Thyroid gland (tissue), 4 donors: ENCODE measurements around the gene ANOS1. TPM values are rescaled to one million over a fixed set of nuclear protein-coding genes. Genes with fewer than 3 reads are reported as not detected.
"Not testable (repeated sequence)": the region's sequence is repeated elsewhere in the genome, so short reads cannot be mapped to it uniquely, and the experiment has no call there.

Experiments used
- DNase-seq, 2 donors: peaks; one replicate each; pipeline ENCODE4 v3.0.0-alpha.2; 2019
- H3K27ac ChIP-seq, 3 donors: fragments of 200-600 bp; sonication (generic); 1 replicate in 2 of 3; 2 replicates in 1 of 3; pipeline ENCODE4 v1.5.1; 2016 to 2019; ENCODE audit warnings: mild to moderate bottlenecking in 1 of 3, moderate library complexity in 1 of 3
- H3K27me3 ChIP-seq: fragments of 200-600 bp; sonication (generic); one replicate; pipeline ENCODE4 v1.5.1; 2019
- H3K36me3 ChIP-seq, 2 donors: fragments of 200-600 bp; sonication (generic); one replicate each; pipeline ENCODE4 v1.5.1; 2016 to 2019
- H3K4me1 ChIP-seq, 2 donors: fragments of 200-600 bp; sonication (generic); one replicate each; pipeline ENCODE4 v1.5.1; 2017 to 2019
- H3K4me3 ChIP-seq, 3 donors: fragments of 200-600 bp; sonication (generic); replicated peaks in 1 of 3; 1 replicate in 2 of 3; 2 replicates in 1 of 3; pipeline ENCODE4 v1.5.1; 2016; ENCODE audit warnings: mild to moderate bottlenecking in 1 of 3
- H3K9me3 ChIP-seq: fragments of 200-600 bp; sonication (generic); one replicate; pipeline ENCODE4 v1.5.1; 2017
- POLR2A ChIP-seq, 2 donors: fragments of 450-650 bp; IDR thresholded peaks; one replicate each; pipeline ENCODE4 v1.6.1; 2017; ENCODE audit warnings: antibody characterized with exemption in 2 of 2, mild to moderate bottlenecking in 2 of 2, moderate library complexity in 1 of 2
- WGBS, 2 donors: methylation state at CpG; one replicate each; pipeline ENCODE4 v1.1.5; 2017; 5-methylcytosine and 5-hydroxymethylcytosine counted together
- intact Hi-C: fragments of 100-400 bp; cut with DNase I; formaldehyde crosslinking; loops from one replicate; pipeline ENCODE4 v1.15.1; 2023
- total RNA-seq, 4 donors: library from RNA; depleted of rRNA; stranded (reverse); fragments of >200 nt; gene quantifications; one replicate each; pipeline ENCODE4 v1.2.3, GENCODE V29; 2016
- TF ChIP-seq, protein P1 (sequence below), 6 experiments: fragments of 200-600 bp in 3 of 6; fragments of 450-650 bp in 3 of 6; sonication (generic) in 3 of 6; IDR thresholded peaks; one replicate each; pipeline ENCODE4 v1.5.1; 2016 to 2019; ENCODE audit warnings: antibody characterized with exemption in 6 of 6, mild to moderate bottlenecking in 2 of 6, inconsistent platforms in 1 of 6, moderate library complexity in 1 of 6

Gene ANOS1, protein sequence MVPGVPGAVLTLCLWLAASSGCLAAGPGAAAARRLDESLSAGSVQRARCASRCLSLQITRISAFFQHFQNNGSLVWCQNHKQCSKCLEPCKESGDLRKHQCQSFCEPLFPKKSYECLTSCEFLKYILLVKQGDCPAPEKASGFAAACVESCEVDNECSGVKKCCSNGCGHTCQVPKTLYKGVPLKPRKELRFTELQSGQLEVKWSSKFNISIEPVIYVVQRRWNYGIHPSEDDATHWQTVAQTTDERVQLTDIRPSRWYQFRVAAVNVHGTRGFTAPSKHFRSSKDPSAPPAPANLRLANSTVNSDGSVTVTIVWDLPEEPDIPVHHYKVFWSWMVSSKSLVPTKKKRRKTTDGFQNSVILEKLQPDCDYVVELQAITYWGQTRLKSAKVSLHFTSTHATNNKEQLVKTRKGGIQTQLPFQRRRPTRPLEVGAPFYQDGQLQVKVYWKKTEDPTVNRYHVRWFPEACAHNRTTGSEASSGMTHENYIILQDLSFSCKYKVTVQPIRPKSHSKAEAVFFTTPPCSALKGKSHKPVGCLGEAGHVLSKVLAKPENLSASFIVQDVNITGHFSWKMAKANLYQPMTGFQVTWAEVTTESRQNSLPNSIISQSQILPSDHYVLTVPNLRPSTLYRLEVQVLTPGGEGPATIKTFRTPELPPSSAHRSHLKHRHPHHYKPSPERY
- total RNA-seq = 10 to 100 TPM; 19.3 to 57.3 (median 32.0) TPM

DNA sequence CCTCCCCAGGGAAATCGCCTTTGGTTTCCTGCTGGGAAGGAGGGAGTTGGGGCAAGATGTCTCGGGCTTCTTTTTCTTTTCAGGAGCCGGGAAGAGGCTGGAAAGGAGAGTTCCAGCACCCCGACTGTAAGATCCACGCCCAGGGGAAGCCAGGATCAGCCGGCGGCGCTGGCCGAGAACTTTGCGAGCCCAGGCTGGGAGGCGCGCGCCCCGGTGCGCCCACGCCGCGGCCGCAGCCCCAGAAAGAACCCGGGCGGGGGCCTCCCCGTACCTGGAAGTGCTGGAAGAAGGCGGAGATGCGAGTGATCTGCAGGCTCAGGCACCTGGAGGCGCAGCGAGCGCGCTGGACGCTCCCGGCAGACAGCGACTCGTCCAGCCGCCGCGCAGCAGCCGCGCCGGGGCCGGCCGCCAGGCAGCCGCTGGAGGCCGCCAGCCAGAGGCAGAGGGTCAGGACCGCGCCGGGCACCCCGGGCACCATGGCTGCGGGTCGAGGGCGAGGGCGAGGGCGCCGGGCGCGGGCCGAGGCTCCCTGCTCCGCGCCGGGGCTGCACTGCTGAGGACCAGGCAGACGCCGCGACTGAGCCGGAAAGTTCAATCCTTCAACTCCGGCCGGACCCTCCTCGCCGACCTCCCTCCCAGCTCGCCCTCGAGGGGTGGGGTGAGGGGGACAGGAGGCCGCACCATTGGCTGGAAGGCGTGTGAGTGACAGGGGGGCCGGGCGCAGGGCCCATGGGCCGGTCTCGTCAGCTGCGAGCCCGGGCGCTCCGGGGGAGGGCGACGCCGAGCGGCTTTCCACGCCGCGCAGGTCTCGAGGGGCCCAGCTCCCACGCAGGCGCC lies at the start of gene ANOS1:
TSS of gene ANOS1 (minus strand) at position 579 of the 837 bp plus-strand sequence. CDS start at position 478, 101 bp downstream.
- Histone ChIP-seq H3K27ac (peak within 1 kb of the TSS; percentile 30 to 67 (median 66)), H3K27me3 (no peaks in the 10 kb centered on the region), H3K36me3 (no peaks in the 10 kb centered on the region), H3K4me3 (peak within 1 kb of the TSS; percentile 20 to 57 (median 35)), H3K9me3 (no peaks in the 10 kb centered on the region), H3K4me1 (peaks cover 0 to 2% of the 10 kb centered on the region in 2 donors)
- WGBS, 2 donors = 0% methylated on average over 1 to 11 of the region's 88 CpGs
- peak; percentile 86 to 89 for DNase-seq
- intact Hi-C loops = no loop called here
- TF ChIP-seq, protein P1, sequence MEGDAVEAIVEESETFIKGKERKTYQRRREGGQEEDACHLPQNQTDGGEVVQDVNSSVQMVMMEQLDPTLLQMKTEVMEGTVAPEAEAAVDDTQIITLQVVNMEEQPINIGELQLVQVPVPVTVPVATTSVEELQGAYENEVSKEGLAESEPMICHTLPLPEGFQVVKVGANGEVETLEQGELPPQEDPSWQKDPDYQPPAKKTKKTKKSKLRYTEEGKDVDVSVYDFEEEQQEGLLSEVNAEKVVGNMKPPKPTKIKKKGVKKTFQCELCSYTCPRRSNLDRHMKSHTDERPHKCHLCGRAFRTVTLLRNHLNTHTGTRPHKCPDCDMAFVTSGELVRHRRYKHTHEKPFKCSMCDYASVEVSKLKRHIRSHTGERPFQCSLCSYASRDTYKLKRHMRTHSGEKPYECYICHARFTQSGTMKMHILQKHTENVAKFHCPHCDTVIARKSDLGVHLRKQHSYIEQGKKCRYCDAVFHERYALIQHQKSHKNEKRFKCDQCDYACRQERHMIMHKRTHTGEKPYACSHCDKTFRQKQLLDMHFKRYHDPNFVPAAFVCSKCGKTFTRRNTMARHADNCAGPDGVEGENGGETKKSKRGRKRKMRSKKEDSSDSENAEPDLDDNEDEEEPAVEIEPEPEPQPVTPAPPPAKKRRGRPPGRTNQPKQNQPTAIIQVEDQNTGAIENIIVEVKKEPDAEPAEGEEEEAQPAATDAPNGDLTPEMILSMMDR (IDR thresholded peaks at IDR 0.05) = peak in 1 of 6 experiments; percentile 13
- TF ChIP-seq POLR2A (IDR thresholded peaks at IDR 0.05) = peak in 1 of 2 donors; percentile 91

- no peak for DNase-seq
- no peaks in the 10 kb centered on the region for H3K9me3 ChIP-seq
- H3K27ac ChIP-seq = no peak overlapping the region
- 33 to 43% methylated on average over 1 to 3 of the region's 5 CpGs for WGBS, 2 donors
- TF ChIP-seq POLR2A (IDR thresholded peaks at IDR 0.05) = no peak
- TF ChIP-seq, protein P1 (IDR thresholded peaks at IDR 0.05) = no peak
- H3K36me3 ChIP-seq = no peaks in the 10 kb centered on the region
- H3K4me3 ChIP-seq = no peak overlapping the region
- H3K27me3 ChIP-seq = no peaks in the 10 kb centered on the region
- no peaks in the 10 kb centered on the region for H3K4me1 ChIP-seq
- intact Hi-C loops = no loop called here
These were observed 41.2 kb upstream of the ANOS1 start for GRCh38 chrX:8773117-8773516.

GRCh38 chrX:8760021-8760420 lies 28.1 kb upstream of the ANOS1 start:
- H3K4me3 ChIP-seq = no peak overlapping the region
- DNase-seq = no peak
- no peak overlapping the region for H3K27ac ChIP-seq
- H3K9me3 ChIP-seq = no peaks in the 10 kb centered on the region
- WGBS, 2 donors = 96 to 97% methylated on average over 2 of the region's 2 CpGs
- H3K4me1 ChIP-seq = no peaks in the 10 kb centered on the region
- H3K36me3 ChIP-seq = no peaks in the 10 kb centered on the region
- H3K27me3 ChIP-seq = no peaks in the 10 kb centered on the region
- intact Hi-C loops = no loop called here
- no peak for TF ChIP-seq POLR2A (IDR thresholded peaks at IDR 0.05)
- TF ChIP-seq, protein P1 (IDR thresholded peaks at IDR 0.05) = no peak

GRCh38 chrX:8758706-8759105 lies 26.8 kb upstream of the ANOS1 start:
- H3K36me3 ChIP-seq, H3K27me3 ChIP-seq, H3K4me1 ChIP-seq, DNase-seq, H3K4me3 ChIP-seq, H3K27ac ChIP-seq, H3K9me3 ChIP-seq: not testable (repeated sequence)
- intact Hi-C loops = loop anchor here (10.0 kb wide), 1 partner anchor 56 kb away; no protein-coding TSS in a partner anchor
- 24 to 64% methylated on average over 5 of the region's 5 CpGs for WGBS, 2 donors

- 82 to 92% methylated on average over 1 to 7 of the region's 7 CpGs for WGBS, 2 donors
- DNase-seq, H3K27me3 ChIP-seq, H3K4me3 ChIP-seq, H3K27ac ChIP-seq, H3K4me1 ChIP-seq, H3K36me3 ChIP-seq, H3K9me3 ChIP-seq: not testable (repeated sequence)
- intact Hi-C loops = loop anchor here (10.0 kb wide), 1 partner anchor 57 kb away; no protein-coding TSS in a partner anchor
These were observed 25.9 kb upstream of the ANOS1 start for GRCh38 chrX:8757609-8758389.
